ENCODE measurements around the gene INPP4A.

Gene INPP4A

GRCh38 chr2:98460573-98461497 lies 16.2 kb downstream of the INPP4A start:
- H3K4me1 Mint-ChIP-seq = peaks cover 90% of the 10 kb centered on the region
- peak overlapping the region; percentile 91 for H3K27ac Mint-ChIP-seq
- H3K4me3 Mint-ChIP-seq = peak overlapping the region; percentile 45
- DNase-seq (peak; percentile 82), ATAC-seq (peak; percentile 70)
- peaks cover 8% of the 10 kb centered on the region for H3K36me3 Mint-ChIP-seq (ENCODE audit: low read depth)
- no peaks in the 10 kb centered on the region for H3K27me3 Mint-ChIP-seq
- H3K9me3 Mint-ChIP-seq = no peaks in the 10 kb centered on the region

GRCh38 chr2:98461498-98462049 lies 16.9 kb downstream of the INPP4A start:
- no peak for DNase-seq
- peak overlapping the region; percentile 91 for H3K27ac Mint-ChIP-seq

GRCh38 chr2:98463081-98463481 lies 18.4 kb downstream of the INPP4A start:
- Mint-ChIP-seq H3K27ac (peak overlapping the region; percentile 95), H3K4me3 (no peak overlapping the region), H3K9me3 (no peaks in the 10 kb centered on the region), H3K36me3 (ENCODE audit: low read depth) (peaks cover 6% of the 10 kb centered on the region), H3K27me3 (no peaks in the 10 kb centered on the region), H3K4me1 (peaks cover 94% of the 10 kb centered on the region)
- ATAC-seq (no peak), DNase-seq (no peak)

More at GRCh38 chr2:98461498-98462049, 16.9 kb downstream of the INPP4A start:
- Mint-ChIP-seq H3K9me3 (no peaks in the 10 kb centered on the region), H3K36me3 (ENCODE audit: low read depth) (peaks cover 4% of the 10 kb centered on the region), H3K4me3 (no peak overlapping the region), H3K27me3 (no peaks in the 10 kb centered on the region), H3K4me1 (peaks cover 92% of the 10 kb centered on the region)
- no peak for ATAC-seq

GRCh38 chr2:98463551-98463971 lies 18.9 kb downstream of the INPP4A start:
- Mint-ChIP-seq H3K4me3 (peak overlapping the region; percentile 56), H3K4me1 (peaks cover 94% of the 10 kb centered on the region), H3K36me3 (ENCODE audit: low read depth) (peaks cover 3% of the 10 kb centered on the region), H3K27me3 (no peaks in the 10 kb centered on the region), H3K9me3 (no peaks in the 10 kb centered on the region), H3K27ac (peak overlapping the region; percentile 95)
- no peak for ATAC-seq
- no peak for DNase-seq

- H3K9me3 Mint-ChIP-seq = no peaks in the 10 kb centered on the region
- DNase-seq (no peak), ATAC-seq (peak; percentile 11)
- H3K27ac Mint-ChIP-seq = peak overlapping the region; percentile 95
- no peaks in the 10 kb centered on the region for H3K27me3 Mint-ChIP-seq
- H3K4me1 Mint-ChIP-seq = peaks cover 94% of the 10 kb centered on the region
- H3K4me3 Mint-ChIP-seq = peak overlapping the region; percentile 56
- peaks cover 3% of the 10 kb centered on the region for H3K36me3 Mint-ChIP-seq (ENCODE audit: low read depth)
Measured at GRCh38 chr2:98463988-98464771, 19.5 kb downstream of the INPP4A start.

- ATAC-seq = peak; percentile 41
- H3K27ac Mint-ChIP-seq = peak overlapping the region; percentile 95
- H3K27me3 Mint-ChIP-seq = no peaks in the 10 kb centered on the region
- peaks cover 94% of the 10 kb centered on the region for H3K4me1 Mint-ChIP-seq
- no peak for DNase-seq
- peak overlapping the region; percentile 56 for H3K4me3 Mint-ChIP-seq
- H3K36me3 Mint-ChIP-seq (ENCODE audit: low read depth) = peaks cover 5% of the 10 kb centered on the region
- no peaks in the 10 kb centered on the region for H3K9me3 Mint-ChIP-seq
Measured at GRCh38 chr2:98464772-98465310, 20.2 kb downstream of the INPP4A start.

GRCh38 chr2:98465456-98466226 lies 21.0 kb downstream of the INPP4A start:
- peak; percentile 67 for DNase-seq
- peak overlapping the region; percentile 95 for H3K27ac Mint-ChIP-seq
- peaks cover 94% of the 10 kb centered on the region for H3K4me1 Mint-ChIP-seq
- H3K27me3 Mint-ChIP-seq = no peaks in the 10 kb centered on the region
- peaks cover 6% of the 10 kb centered on the region for H3K36me3 Mint-ChIP-seq (ENCODE audit: low read depth)
- H3K4me3 Mint-ChIP-seq = peak overlapping the region; percentile 56
- H3K9me3 Mint-ChIP-seq = no peaks in the 10 kb centered on the region
- ATAC-seq = peak; percentile 38

- no peaks in the 10 kb centered on the region for H3K27me3 Mint-ChIP-seq
- DNase-seq = no peak
- H3K36me3 Mint-ChIP-seq (ENCODE audit: low read depth) = peaks cover 9% of the 10 kb centered on the region
- peak overlapping the region; percentile 57 for H3K4me3 Mint-ChIP-seq
- H3K4me1 Mint-ChIP-seq = peaks cover 94% of the 10 kb centered on the region
- ATAC-seq = no peak
- peak overlapping the region; percentile 95 for H3K27ac Mint-ChIP-seq
- H3K9me3 Mint-ChIP-seq = no peaks in the 10 kb centered on the region
Measured at GRCh38 chr2:98467082-98467536, 22.5 kb downstream of the INPP4A start.

GRCh38 chr2:98467652-98468051 lies 23.0 kb downstream of the INPP4A start:
- Mint-ChIP-seq H3K4me1 (peaks cover 98% of the 10 kb centered on the region), H3K27ac (peak overlapping the region; percentile 95), H3K9me3 (no peaks in the 10 kb centered on the region), H3K4me3 (peak overlapping the region; percentile 57), H3K27me3 (no peaks in the 10 kb centered on the region), H3K36me3 (ENCODE audit: low read depth) (peaks cover 9% of the 10 kb centered on the region)
- DNase-seq (no peak), ATAC-seq (no peak)

GRCh38 chr2:98468621-98469236 lies 24.1 kb downstream of the INPP4A start:
- Mint-ChIP-seq H3K27me3 (no peaks in the 10 kb centered on the region), H3K4me1 (peaks cover 99% of the 10 kb centered on the region), H3K36me3 (ENCODE audit: low read depth) (peaks cover 9% of the 10 kb centered on the region), H3K27ac (peak overlapping the region; percentile 87), H3K4me3 (peak overlapping the region; percentile 28), H3K9me3 (no peaks in the 10 kb centered on the region)
- DNase-seq = peak; percentile 62
- ATAC-seq = peak; percentile 58

GRCh38 chr2:98469862-98470544 lies 25.3 kb downstream of the INPP4A start:
- DNase-seq (no peak), ATAC-seq (no peak)
- Mint-ChIP-seq H3K4me3 (no peak overlapping the region), H3K27me3 (no peaks in the 10 kb centered on the region), H3K4me1 (peaks cover 97% of the 10 kb centered on the region), H3K36me3 (ENCODE audit: low read depth) (peaks cover 9% of the 10 kb centered on the region), H3K9me3 (no peaks in the 10 kb centered on the region), H3K27ac (peak overlapping the region; percentile 48)

- no peak for ATAC-seq
- no peak overlapping the region for H3K4me3 Mint-ChIP-seq
- peaks cover 9% of the 10 kb centered on the region for H3K36me3 Mint-ChIP-seq (ENCODE audit: low read depth)
- H3K4me1 Mint-ChIP-seq = peaks cover 97% of the 10 kb centered on the region
- peak overlapping the region; percentile 71 for H3K27ac Mint-ChIP-seq
- no peaks in the 10 kb centered on the region for H3K9me3 Mint-ChIP-seq
- DNase-seq = no peak
- no peaks in the 10 kb centered on the region for H3K27me3 Mint-ChIP-seq
Measured at GRCh38 chr2:98470851-98471255, 26.2 kb downstream of the INPP4A start.
